Rectal smooth muscle tissue (tissue), 1 donor: ENCODE measurements around the gene FBXL17.

Experiments used
- H3K27ac ChIP-seq: one replicate; pipeline ENCODE4 v1.7.0; 2013; ENCODE audit warnings: low read depth, low read length, inconsistent platforms
- H3K27me3 ChIP-seq: one replicate; pipeline ENCODE4 v1.7.0; 2013; ENCODE audit warnings: low read length; ENCODE audit not compliant: control insufficient read depth, insufficient read depth
- H3K36me3 ChIP-seq: one replicate; pipeline ENCODE4 v1.7.0; 2013; ENCODE audit warnings: low read length; ENCODE audit not compliant: control insufficient read depth, insufficient read depth
- H3K4me1 ChIP-seq: one replicate; pipeline ENCODE4 v1.7.0; 2013; ENCODE audit warnings: low read length; ENCODE audit not compliant: control insufficient read depth, insufficient read depth
- H3K4me3 ChIP-seq: one replicate; pipeline ENCODE4 v1.7.0; 2013; ENCODE audit warnings: low read length
- H3K9ac ChIP-seq: one replicate; pipeline ENCODE4 v1.7.0; 2013; ENCODE audit warnings: low read length

Gene FBXL17

GRCh38 chr5:107979900-107980299 is 402.0 kb downstream of the FBXL17 start:
- Histone ChIP-seq H3K27me3 (no peaks in the 10 kb centered on the region), H3K9ac (no peak overlapping the region), H3K36me3 (no peaks in the 10 kb centered on the region), H3K27ac (no peak overlapping the region), H3K4me3 (no peak overlapping the region), H3K4me1 (no peaks in the 10 kb centered on the region)

GRCh38 chr5:107979291-107979690 is 402.6 kb downstream of the FBXL17 start:
- no peaks in the 10 kb centered on the region for H3K36me3 ChIP-seq
- no peaks in the 10 kb centered on the region for H3K27me3 ChIP-seq
- no peak overlapping the region for H3K4me3 ChIP-seq
- H3K9ac ChIP-seq = no peak overlapping the region
- no peak overlapping the region for H3K27ac ChIP-seq
- no peaks in the 10 kb centered on the region for H3K4me1 ChIP-seq

GRCh38 chr5:107977550-107978071 is 404.3 kb downstream of the FBXL17 start:
- H3K4me3 ChIP-seq = no peak overlapping the region
- no peak overlapping the region for H3K27ac ChIP-seq
- no peaks in the 10 kb centered on the region for H3K36me3 ChIP-seq
- H3K27me3 ChIP-seq = no peaks in the 10 kb centered on the region
- H3K4me1 ChIP-seq = no peaks in the 10 kb centered on the region
- H3K9ac ChIP-seq = no peak overlapping the region

GRCh38 chr5:107975568-107975967 is 406.3 kb downstream of the FBXL17 start:
- H3K9ac ChIP-seq = no peak overlapping the region
- no peak overlapping the region for H3K27ac ChIP-seq
- H3K36me3 ChIP-seq = no peaks in the 10 kb centered on the region
- H3K27me3 ChIP-seq = no peaks in the 10 kb centered on the region
- H3K4me1 ChIP-seq = no peaks in the 10 kb centered on the region
- no peak overlapping the region for H3K4me3 ChIP-seq

GRCh38 chr5:107971846-107972245 is 410.1 kb downstream of the FBXL17 start:
- Histone ChIP-seq H3K36me3 (no peaks in the 10 kb centered on the region), H3K4me1 (no peaks in the 10 kb centered on the region), H3K27ac (no peak overlapping the region), H3K9ac (no peak overlapping the region), H3K27me3 (no peaks in the 10 kb centered on the region), H3K4me3 (no peak overlapping the region)

DNA sequence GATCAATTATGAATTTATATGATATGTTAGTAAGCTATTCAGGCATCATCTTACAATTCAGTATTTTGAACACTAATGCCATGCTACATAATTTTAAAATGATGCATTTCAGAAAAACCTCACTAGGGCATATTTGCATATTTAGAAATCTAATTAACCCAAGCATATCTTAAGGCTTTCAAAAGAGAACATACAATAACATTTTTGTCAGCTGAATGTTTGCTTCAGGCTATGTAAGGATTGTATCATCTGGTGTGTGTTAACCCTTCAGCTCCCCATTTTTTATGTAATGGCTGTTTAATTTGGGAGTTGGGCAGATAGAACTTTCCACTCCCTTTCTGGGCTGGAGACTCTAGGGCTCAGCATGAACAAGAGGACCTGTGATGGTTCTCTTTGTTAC is 412.1 kb downstream of the FBXL17 start:
- no peaks in the 10 kb centered on the region for H3K27me3 ChIP-seq
- H3K36me3 ChIP-seq = no peaks in the 10 kb centered on the region
- H3K4me1 ChIP-seq = no peaks in the 10 kb centered on the region
- no peak overlapping the region for H3K27ac ChIP-seq
- H3K4me3 ChIP-seq = no peak overlapping the region
- no peak overlapping the region for H3K9ac ChIP-seq

GRCh38 chr5:107968998-107969397 is 412.9 kb downstream of the FBXL17 start:
- Histone ChIP-seq H3K27ac (no peak overlapping the region), H3K4me3 (no peak overlapping the region), H3K27me3 (no peaks in the 10 kb centered on the region), H3K4me1 (no peaks in the 10 kb centered on the region), H3K9ac (no peak overlapping the region), H3K36me3 (no peaks in the 10 kb centered on the region)

DNA sequence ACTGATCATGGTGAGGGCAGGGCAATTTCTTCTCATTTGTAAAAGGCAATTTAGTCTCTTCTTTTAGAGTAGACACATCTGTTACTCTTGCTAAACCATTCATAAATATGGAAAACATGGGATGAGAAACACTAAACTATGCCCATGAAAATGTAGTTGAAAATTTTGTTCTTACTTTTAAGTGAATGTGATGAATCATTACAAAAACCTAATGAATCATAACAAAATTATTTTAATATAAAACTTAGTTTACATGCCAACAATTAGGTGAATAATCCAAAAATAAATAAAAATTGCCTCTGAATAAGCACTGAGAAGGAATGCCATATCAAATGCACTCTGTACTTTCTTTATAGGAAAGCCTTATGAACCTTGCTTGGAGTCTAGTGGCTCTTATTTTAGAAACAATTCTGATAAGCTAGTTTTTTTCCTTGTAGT is 413.5 kb downstream of the FBXL17 start:
- no peaks in the 10 kb centered on the region for H3K36me3 ChIP-seq
- no peaks in the 10 kb centered on the region for H3K4me1 ChIP-seq
- no peak overlapping the region for H3K4me3 ChIP-seq
- no peak overlapping the region for H3K9ac ChIP-seq
- H3K27ac ChIP-seq = no peak overlapping the region
- H3K27me3 ChIP-seq = no peaks in the 10 kb centered on the region

DNA sequence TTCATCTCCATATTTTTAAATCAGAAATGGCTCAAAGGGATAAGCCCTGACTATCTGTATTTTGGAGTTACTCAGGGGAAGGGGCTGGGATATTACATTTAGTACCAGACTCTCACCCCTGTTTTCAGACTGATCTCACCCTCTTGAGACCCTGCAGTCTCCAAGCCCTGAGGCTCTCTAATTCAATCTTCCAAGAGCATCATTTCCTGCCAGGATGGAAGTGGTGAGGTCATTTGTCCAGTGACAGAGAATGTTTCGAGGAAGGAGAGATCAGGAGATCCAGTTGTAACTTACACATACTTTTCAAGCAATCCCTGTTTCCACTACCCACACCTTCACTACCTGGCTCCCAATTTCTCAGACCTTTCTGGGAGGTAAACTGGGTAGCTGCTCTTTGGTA is 415.7 kb downstream of the FBXL17 start:
- H3K4me3 ChIP-seq = no peak overlapping the region
- H3K27me3 ChIP-seq = no peaks in the 10 kb centered on the region
- H3K36me3 ChIP-seq = no peaks in the 10 kb centered on the region
- H3K9ac ChIP-seq = no peak overlapping the region
- no peaks in the 10 kb centered on the region for H3K4me1 ChIP-seq
- no peak overlapping the region for H3K27ac ChIP-seq

DNA sequence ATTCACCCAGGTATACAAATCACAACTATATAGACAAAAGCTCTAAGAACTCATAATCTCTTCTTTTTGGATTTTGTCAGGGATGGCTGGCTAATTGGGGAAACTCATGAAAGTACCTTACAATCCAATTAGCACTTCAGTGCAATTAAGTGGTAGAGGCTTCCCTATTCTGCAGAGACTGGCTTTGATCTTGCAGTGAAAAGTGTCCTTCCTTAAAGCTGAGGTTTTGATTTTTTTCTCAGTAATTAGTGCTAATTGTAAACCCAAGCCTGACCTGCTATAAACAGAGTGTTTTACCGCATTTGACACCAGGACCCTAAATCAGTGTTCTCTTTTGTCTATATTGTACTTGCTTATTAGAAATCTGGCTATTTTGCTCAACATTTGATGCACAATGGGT is 417.2 kb downstream of the FBXL17 start:
- no peak overlapping the region for H3K9ac ChIP-seq
- H3K36me3 ChIP-seq = no peaks in the 10 kb centered on the region
- H3K27me3 ChIP-seq = no peaks in the 10 kb centered on the region
- no peak overlapping the region for H3K27ac ChIP-seq
- no peak overlapping the region for H3K4me3 ChIP-seq
- no peaks in the 10 kb centered on the region for H3K4me1 ChIP-seq

- Histone ChIP-seq H3K27me3 (no peaks in the 10 kb centered on the region), H3K27ac (no peak overlapping the region)
Measured at GRCh38 chr5:107959573-107960279, 422.2 kb downstream of the FBXL17 start.

GRCh38 chr5:107958861-107959260 is 423.0 kb downstream of the FBXL17 start:
- H3K27ac ChIP-seq = no peak overlapping the region
- no peak overlapping the region for H3K4me3 ChIP-seq
- H3K4me1 ChIP-seq = no peaks in the 10 kb centered on the region
- no peak overlapping the region for H3K9ac ChIP-seq
- no peaks in the 10 kb centered on the region for H3K27me3 ChIP-seq
- H3K36me3 ChIP-seq = no peaks in the 10 kb centered on the region

More at GRCh38 chr5:107959573-107960279, 422.2 kb downstream of the FBXL17 start:
- Histone ChIP-seq H3K4me3 (no peak overlapping the region), H3K9ac (no peak overlapping the region), H3K36me3 (no peaks in the 10 kb centered on the region), H3K4me1 (no peaks in the 10 kb centered on the region)

- Histone ChIP-seq H3K9ac (no peak overlapping the region), H3K27ac (no peak overlapping the region), H3K4me1 (no peaks in the 10 kb centered on the region), H3K4me3 (no peak overlapping the region), H3K27me3 (no peaks in the 10 kb centered on the region), H3K36me3 (no peaks in the 10 kb centered on the region)
Measured at GRCh38 chr5:107958432-107958831, 423.5 kb downstream of the FBXL17 start.
